HG03558 (cell line): Measurements from ENCODE around the gene OR9A4.

Experiments
- ATAC-seq: cut with Tn5 transposase; IDR thresholded peaks from one replicate; pipeline ENCODE4 v1.9.1; 2021; ENCODE audit warnings: moderate number of reproducible peaks; ENCODE audit not compliant: unreplicated experiment; ENCODE audit errors: extremely low read depth

Gene OR9A4

DNA sequence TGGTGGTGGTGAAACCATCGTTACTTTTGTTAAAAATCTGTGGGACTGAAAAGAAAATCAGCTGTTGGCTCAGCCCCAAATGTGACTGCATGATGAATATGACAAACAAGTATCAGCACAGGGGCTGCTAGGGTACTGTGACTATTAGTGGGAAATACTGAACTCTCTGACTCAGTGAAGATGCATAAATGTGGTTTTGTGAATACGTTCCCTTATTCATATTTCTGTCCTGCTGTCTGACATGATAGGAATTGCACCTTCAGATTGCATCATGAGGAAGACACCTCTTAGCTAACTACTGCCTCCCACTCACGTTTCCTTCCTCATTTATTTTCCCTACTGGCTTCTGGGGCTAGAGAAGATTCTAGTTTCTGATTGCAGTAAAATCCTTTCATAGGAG lies 29.2 kb downstream of the OR9A4 start:
- ATAC-seq = no peak

- no peak for ATAC-seq
Observed at GRCh38 chr7:141946796-141947195, 30.6 kb downstream of the OR9A4 start, which contains the start of gene CLEC5A. CLEC5A (minus strand) TSS chr7:141946974; CDS start chr7:141946292, 682 bp downstream.

DNA sequence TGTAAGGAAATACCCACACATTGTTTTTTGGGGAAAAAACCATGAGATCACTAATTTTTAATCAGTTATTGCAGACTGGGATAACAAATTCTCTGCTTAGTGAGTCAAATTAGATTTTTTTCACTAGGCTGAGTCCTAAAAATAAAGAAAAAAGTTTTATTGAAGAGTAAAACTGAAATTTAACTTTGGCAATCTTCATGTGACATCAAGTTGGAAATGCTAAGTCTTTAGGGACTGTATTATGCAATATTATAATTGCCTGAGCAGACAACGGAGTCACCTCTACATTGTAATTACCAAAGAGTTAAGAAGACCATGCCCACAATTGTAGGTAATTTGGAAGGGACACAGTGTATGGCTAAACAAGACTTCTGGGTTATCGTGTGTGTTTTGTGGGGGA lies 32.8 kb downstream of the OR9A4 start:
- ATAC-seq = no peak

- no peak for ATAC-seq
Observed at GRCh38 chr7:141949451-141949850, 33.3 kb downstream of the OR9A4 start.

- no peak for ATAC-seq
Observed at GRCh38 chr7:141949911-141950310, 33.7 kb downstream of the OR9A4 start.

- no peak for ATAC-seq
Observed at GRCh38 chr7:141950806-141951205, 34.6 kb downstream of the OR9A4 start.

- ATAC-seq = no peak
Observed at GRCh38 chr7:141952461-141952860, 36.3 kb downstream of the OR9A4 start.

DNA sequence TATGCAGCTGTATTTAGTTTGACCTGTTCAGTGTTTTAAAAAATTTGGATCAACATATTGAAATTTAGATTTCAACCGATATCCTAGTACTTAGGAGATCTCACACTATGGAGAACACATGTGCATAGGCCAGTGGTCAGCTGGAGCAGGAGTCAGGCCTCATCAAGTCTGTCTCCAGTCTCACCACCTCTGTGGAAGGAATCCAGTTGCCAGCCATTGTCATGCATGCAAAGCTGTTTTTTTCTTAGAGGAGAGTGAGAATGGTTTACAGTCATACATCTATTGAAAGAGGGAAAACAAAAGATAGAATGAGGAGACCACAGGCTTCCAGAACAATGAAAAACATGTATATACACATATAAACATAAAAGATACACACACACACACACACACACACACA lies 38.1 kb downstream of the OR9A4 start:
- ATAC-seq = no peak

DNA sequence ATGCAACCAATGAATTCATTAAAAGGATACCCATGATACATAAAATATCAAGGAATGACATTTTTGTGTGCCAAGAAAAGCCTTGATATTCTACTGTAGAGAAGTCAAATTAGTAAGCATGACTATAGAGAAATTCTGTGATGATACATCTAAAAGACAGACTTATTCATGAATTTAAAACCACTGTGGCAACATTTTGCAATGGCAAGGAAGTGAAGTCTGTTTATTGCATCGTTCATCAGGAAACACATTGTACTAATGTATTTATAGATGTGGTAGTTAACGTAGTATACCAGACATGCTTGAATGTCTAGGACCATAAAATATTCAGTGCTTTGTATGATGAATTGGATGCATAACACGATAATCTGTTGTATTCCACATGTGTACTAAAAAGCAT lies 39.9 kb downstream of the OR9A4 start:
- no peak for ATAC-seq

- ATAC-seq = no peak
Observed at GRCh38 chr7:141960687-141961422, 44.7 kb downstream of the OR9A4 start.
